Measurements from ENCODE around the gene GRIN2D. TPM values are rescaled to one million over a fixed set of nuclear protein-coding genes. Genes with fewer than 3 reads are reported as not detected.

GRIN2D gene
- polyA plus RNA-seq, 3 donors = 0.13 to 0.29 TPM; not detected in 1

DNA sequence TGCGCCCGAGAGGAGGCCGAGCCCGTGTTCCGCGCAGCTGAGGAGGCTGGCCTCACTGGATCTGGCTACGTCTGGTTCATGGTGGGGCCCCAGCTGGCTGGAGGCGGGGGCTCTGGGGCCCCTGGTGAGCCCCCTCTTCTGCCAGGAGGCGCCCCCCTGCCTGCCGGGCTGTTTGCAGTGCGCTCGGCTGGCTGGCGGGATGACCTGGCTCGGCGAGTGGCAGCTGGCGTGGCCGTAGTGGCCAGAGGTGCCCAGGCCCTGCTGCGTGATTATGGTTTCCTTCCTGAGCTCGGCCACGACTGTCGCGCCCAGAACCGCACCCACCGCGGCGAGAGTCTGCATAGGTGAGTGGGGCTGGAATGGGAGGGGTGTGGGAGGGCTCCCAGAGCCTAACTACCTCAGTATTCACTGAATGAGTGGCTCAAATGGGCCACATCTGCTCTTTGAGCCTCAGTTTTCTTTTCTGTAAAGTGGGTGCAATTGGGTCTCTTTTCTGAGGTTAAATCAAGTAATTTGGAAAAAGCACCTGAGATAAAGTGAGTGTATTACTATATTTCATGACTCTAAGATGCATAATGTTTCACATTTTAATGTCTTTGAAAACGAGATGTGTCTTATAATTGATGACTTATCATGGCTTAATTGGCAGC, 11.7 kb downstream of the GRIN2D start:
- H3K4me3 Mint-ChIP-seq = no peak overlapping the region
- Histone ChIP-seq H3K79me2 (ENCODE audit: insufficient read depth, low read length) (no peaks in the 10 kb centered on the region), H3K36me3 (replicated peaks in 1 of 2; ENCODE audit: control insufficient read depth in 1 of 2, insufficient read depth in 2 of 2, low read length in 2 of 2) (no peaks in the 10 kb centered on the region), H3K27ac (ENCODE audit: low read depth in 1 of 2, low read length in 2 of 2) (no peak overlapping the region), H3K4me1 (ENCODE audit: control insufficient read depth in 1 of 2, insufficient read depth in 2 of 2, low read length in 2 of 2) (peaks cover 4 to 7% of the 10 kb centered on the region in 2 donors), H3K27me3 (ENCODE audit: control insufficient read depth in 2 of 2, insufficient read depth in 2 of 2, low read length in 2 of 2) (no peaks in the 10 kb centered on the region), H4K20me1 (ENCODE audit: insufficient read depth, low read length) (no peaks in the 10 kb centered on the region), H3K9ac (ENCODE audit: insufficient read depth, low read length, poor library complexity, severe bottlenecking) (no peak overlapping the region), H3K4me2 (replicated peaks; ENCODE audit: extremely low read depth, low read length, poor library complexity, severe bottlenecking) (no peak overlapping the region), H3K4me3 (replicated peaks in 1 of 3; ENCODE audit: low read depth in 2 of 3, low read length in 3 of 3) (no peak overlapping the region), H3K9me3 (replicated peaks in 1 of 2; ENCODE audit: control insufficient read depth in 1 of 2, insufficient read depth in 1 of 2, low read length in 2 of 2) (no peaks in the 10 kb centered on the region), H2AFZ (ENCODE audit: insufficient read depth, low read depth, low read length, poor library complexity, severe bottlenecking) (no peak overlapping the region)
- peaks cover 0 to 5% (median 2%) of the 10 kb centered on the region in 7 donors for H3K9me3 Mint-ChIP-seq
- H3K27me3 Mint-ChIP-seq (ENCODE audit: low read depth in 3 of 3) = peaks cover 7 to 16% (median 15%) of the 10 kb centered on the region in 3 donors
- intact Hi-C loops (cut with micrococcal nuclease) = no loop called here
- 93% methylated on average over 19 of the region's 27 CpGs for WGBS (ENCODE audit: insufficient coverage)
- no peaks in the 10 kb centered on the region for H3K36me3 Mint-ChIP-seq
- DNase-seq = no peak
- H3K4me1 Mint-ChIP-seq = peaks cover 12% of the 10 kb centered on the region
- TF ChIP-seq, protein P1, sequence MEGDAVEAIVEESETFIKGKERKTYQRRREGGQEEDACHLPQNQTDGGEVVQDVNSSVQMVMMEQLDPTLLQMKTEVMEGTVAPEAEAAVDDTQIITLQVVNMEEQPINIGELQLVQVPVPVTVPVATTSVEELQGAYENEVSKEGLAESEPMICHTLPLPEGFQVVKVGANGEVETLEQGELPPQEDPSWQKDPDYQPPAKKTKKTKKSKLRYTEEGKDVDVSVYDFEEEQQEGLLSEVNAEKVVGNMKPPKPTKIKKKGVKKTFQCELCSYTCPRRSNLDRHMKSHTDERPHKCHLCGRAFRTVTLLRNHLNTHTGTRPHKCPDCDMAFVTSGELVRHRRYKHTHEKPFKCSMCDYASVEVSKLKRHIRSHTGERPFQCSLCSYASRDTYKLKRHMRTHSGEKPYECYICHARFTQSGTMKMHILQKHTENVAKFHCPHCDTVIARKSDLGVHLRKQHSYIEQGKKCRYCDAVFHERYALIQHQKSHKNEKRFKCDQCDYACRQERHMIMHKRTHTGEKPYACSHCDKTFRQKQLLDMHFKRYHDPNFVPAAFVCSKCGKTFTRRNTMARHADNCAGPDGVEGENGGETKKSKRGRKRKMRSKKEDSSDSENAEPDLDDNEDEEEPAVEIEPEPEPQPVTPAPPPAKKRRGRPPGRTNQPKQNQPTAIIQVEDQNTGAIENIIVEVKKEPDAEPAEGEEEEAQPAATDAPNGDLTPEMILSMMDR (IDR thresholded peaks at IDR 0.05) = no peak
- no peak overlapping the region for H3K27ac Mint-ChIP-seq

DNA sequence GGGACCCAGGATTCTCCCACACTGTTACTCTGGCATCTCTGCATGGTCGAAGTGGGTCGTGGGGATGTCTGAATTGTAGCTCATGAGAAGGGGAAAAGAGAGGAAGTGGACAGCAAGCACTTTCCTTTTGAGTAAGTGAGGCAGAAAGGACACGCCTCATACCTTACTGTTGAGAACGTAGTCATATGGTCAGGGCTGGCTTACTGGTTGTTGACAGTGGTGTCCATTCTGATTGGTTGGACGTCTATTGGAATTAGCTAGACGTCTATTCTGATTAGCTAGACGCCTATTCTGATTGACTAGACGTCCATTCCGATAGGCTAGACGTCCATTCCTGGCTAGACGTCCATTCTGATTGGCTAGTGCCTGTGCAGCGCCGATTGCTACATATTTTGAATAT, 12.4 kb downstream of the GRIN2D start:
- intact Hi-C loops (cut with micrococcal nuclease) = no loop called here
- TF ChIP-seq, protein P1 (IDR thresholded peaks at IDR 0.05) = no peak
- no peak overlapping the region for H3K4me3 Mint-ChIP-seq
- Histone ChIP-seq H3K36me3 (replicated peaks in 1 of 2; ENCODE audit: control insufficient read depth in 1 of 2, insufficient read depth in 2 of 2, low read length in 2 of 2) (no peaks in the 10 kb centered on the region), H3K9ac (ENCODE audit: insufficient read depth, low read length, poor library complexity, severe bottlenecking) (no peak overlapping the region), H3K9me3 (replicated peaks in 1 of 2; ENCODE audit: control insufficient read depth in 1 of 2, insufficient read depth in 1 of 2, low read length in 2 of 2) (no peaks in the 10 kb centered on the region), H3K4me3 (replicated peaks in 1 of 3; ENCODE audit: low read depth in 2 of 3, low read length in 3 of 3) (no peak overlapping the region), H3K27me3 (ENCODE audit: control insufficient read depth in 2 of 2, insufficient read depth in 2 of 2, low read length in 2 of 2) (no peaks in the 10 kb centered on the region), H3K27ac (ENCODE audit: low read depth in 1 of 2, low read length in 2 of 2) (no peak overlapping the region), H4K20me1 (ENCODE audit: insufficient read depth, low read length) (no peaks in the 10 kb centered on the region), H3K4me1 (ENCODE audit: control insufficient read depth in 1 of 2, insufficient read depth in 2 of 2, low read length in 2 of 2) (peaks cover 0 to 3% of the 10 kb centered on the region in 2 donors), H3K79me2 (ENCODE audit: insufficient read depth, low read length) (no peaks in the 10 kb centered on the region), H3K4me2 (replicated peaks; ENCODE audit: extremely low read depth, low read length, poor library complexity, severe bottlenecking) (no peak overlapping the region), H2AFZ (ENCODE audit: insufficient read depth, low read depth, low read length, poor library complexity, severe bottlenecking) (no peak overlapping the region)
- H3K36me3 Mint-ChIP-seq = no peaks in the 10 kb centered on the region
- peaks cover 0 to 5% (median 2%) of the 10 kb centered on the region in 7 donors for H3K9me3 Mint-ChIP-seq
- 77% methylated on average over 11 of the region's 13 CpGs for WGBS (ENCODE audit: insufficient coverage)
- H3K4me1 Mint-ChIP-seq = peaks cover 7% of the 10 kb centered on the region
- H3K27ac Mint-ChIP-seq = no peak overlapping the region
- peaks cover 7 to 17% (median 15%) of the 10 kb centered on the region in 3 donors for H3K27me3 Mint-ChIP-seq (ENCODE audit: low read depth in 3 of 3)
- no peak for DNase-seq
